Activated T-helper 17 cell treated with anti-CD3 and anti-CD28 coated beads, Interleukin-2, amount 50 U/mL, for 72 hours (primary cell): ENCODE data around the gene TREM1. TPM values are rescaled to one million over a fixed set of nuclear protein-coding genes. Genes with fewer than 3 reads are reported as not detected.

Experiments used
- ATAC-seq: fragments of 150-1000 bp; cut with Tn5 transposase; replicated peaks from 2 replicates; pipeline ENCODE4 v1.10.0; 2021; ENCODE audit warnings: mild to moderate bottlenecking, moderate library complexity
- H3K27ac Mint-ChIP-seq: one replicate; pipeline ENCODE4 v1.8.0; 2022; ENCODE audit warnings: mixed read lengths
- H3K27me3 Mint-ChIP-seq: one replicate; pipeline ENCODE4 v1.8.0; 2022; ENCODE audit warnings: mixed read lengths
- H3K36me3 Mint-ChIP-seq: one replicate; pipeline ENCODE4 v1.8.0; 2022; ENCODE audit warnings: low read depth, mild to moderate bottlenecking, mixed read lengths
- H3K4me1 Mint-ChIP-seq: one replicate; pipeline ENCODE4 v1.8.0; 2022; ENCODE audit warnings: mixed read lengths
- H3K4me3 Mint-ChIP-seq: one replicate; pipeline ENCODE4 v1.8.0; 2022; ENCODE audit warnings: mild to moderate bottlenecking, mixed read lengths
- H3K9me3 Mint-ChIP-seq: one replicate; pipeline ENCODE4 v1.8.0; 2022; ENCODE audit warnings: mixed read lengths
- total RNA-seq, 2 donors: library from RNA; stranded (reverse); gene quantifications; one replicate each; pipeline ENCODE4 v1.2.3, GENCODE V29; 2022

The TREM1 gene
- total RNA-seq: 1 to 10 TPM in 1 of 2 donors, not detected in 1; 5.1 TPM

- Mint-ChIP-seq H3K27ac (peak within 1 kb of the TSS; percentile 86), H3K4me3 (peak within 1 kb of the TSS; percentile 33), H3K27me3 (peaks cover 15% of the 10 kb centered on the region), H3K4me1 (peaks cover 5% of the 10 kb centered on the region), H3K36me3 (no peaks in the 10 kb centered on the region), H3K9me3 (no peaks in the 10 kb centered on the region)
- peak; percentile 63 for ATAC-seq
Observed at GRCh38 chr6:41286544-41287346, at the start of gene TREM1. Gene TREM1 (minus strand): TSS chr6:41286682. CDS start chr6:41286655, 27 bp downstream.

GRCh38 chr6:41335943-41336342 is 49.5 kb upstream of the TREM1 start:
- no peak for ATAC-seq
- no peak overlapping the region for H3K4me3 Mint-ChIP-seq
- H3K27ac Mint-ChIP-seq: no peak overlapping the region

DNA sequence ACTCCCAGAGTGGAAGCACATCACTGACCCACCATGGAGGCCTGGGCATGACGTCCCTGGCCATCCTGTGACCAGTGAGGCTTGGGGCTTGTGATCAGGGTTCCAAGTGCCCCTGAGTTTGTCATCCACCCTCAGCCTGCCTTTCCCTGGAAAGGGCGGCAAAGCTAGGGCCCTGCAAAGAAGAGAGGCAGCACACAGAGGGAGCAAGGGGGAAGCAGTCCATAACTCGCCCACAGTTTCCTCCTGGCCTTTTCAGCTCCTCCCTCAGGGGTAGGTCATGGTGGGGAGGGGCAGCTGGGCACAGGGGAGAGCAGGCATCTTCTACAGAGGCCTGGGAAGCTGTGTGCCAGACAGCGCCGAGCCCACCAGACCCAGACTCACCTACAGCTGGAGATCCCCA is 48.8 kb upstream of the TREM1 start, which contains the start of gene NCR2:
NCR2 (plus strand) TSS at position 313 of the 400 bp plus-strand sequence. CDS start 269 bp downstream, outside the sequence.
- H3K4me3 Mint-ChIP-seq: no peak within 1 kb of the TSS

More at GRCh38 chr6:41335943-41336342, 49.5 kb upstream of the TREM1 start:
- Mint-ChIP-seq H3K27me3 (peaks cover 1% of the 10 kb centered on the region), H3K4me1 (no peaks in the 10 kb centered on the region), H3K36me3 (no peaks in the 10 kb centered on the region), H3K9me3 (no peaks in the 10 kb centered on the region)

GRCh38 chr6:41334482-41335040 is 48.1 kb upstream of the TREM1 start:
- Mint-ChIP-seq H3K4me1 (no peaks in the 10 kb centered on the region), H3K36me3 (no peaks in the 10 kb centered on the region), H3K27ac (no peak overlapping the region), H3K27me3 (peaks cover 4% of the 10 kb centered on the region), H3K9me3 (no peaks in the 10 kb centered on the region), H3K4me3 (no peak overlapping the region)
- no peak for ATAC-seq

More for the DNA sequence above, 48.8 kb upstream of the TREM1 start, which contains the start of gene NCR2:
- Mint-ChIP-seq H3K27ac (no peak within 1 kb of the TSS), H3K9me3 (no peaks in the 10 kb centered on the region), H3K27me3 (peaks cover 2% of the 10 kb centered on the region), H3K36me3 (no peaks in the 10 kb centered on the region), H3K4me1 (no peaks in the 10 kb centered on the region)
- no peak for ATAC-seq

DNA sequence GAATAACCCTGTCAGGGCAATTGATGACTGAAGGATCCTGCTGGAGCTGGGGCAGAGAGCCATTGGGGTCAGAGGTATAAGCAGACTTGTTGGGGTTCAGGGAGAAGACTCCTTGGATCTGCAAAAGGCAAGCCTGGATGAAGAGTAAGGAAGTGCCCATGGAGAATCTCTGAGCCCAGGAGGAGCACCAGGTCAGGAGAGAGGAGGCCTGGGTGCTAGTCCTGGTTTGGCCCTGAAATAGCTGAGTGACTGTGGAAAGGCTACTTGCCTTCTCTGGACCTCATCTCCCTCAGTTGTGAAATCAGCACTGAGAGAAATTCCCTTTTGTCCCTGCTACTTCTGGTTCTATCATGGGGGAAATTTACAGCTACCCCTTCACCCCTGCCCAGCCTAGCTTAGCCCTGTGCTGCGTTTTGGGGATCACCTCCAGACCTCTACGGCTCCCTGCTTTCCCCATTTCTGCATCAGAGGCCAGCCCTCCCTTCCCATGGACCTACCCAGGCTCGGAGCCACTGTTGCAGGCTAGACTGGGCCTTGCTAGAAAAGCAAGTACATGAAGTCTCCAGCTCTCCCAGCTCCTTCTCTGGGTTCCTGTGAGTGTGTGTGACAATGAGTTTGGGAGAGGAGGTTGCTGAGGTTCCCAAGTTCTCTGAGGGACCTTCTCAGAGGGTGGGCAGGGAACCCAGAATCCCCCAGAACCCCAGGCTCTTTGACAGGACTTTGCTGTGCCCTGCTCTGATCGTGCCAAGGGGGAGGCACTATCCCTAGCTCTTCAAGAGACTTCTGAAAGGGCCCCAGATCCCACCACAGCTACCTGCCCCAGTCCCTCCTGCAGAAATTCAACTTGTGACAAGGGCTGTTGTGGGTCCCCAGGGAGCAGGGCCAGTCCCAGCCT is 46.6 kb upstream of the TREM1 start:
- peak overlapping the region; percentile 30 for H3K27ac Mint-ChIP-seq
- no peaks in the 10 kb centered on the region for H3K36me3 Mint-ChIP-seq
- no peaks in the 10 kb centered on the region for H3K4me1 Mint-ChIP-seq
- no peak overlapping the region for H3K4me3 Mint-ChIP-seq
- peaks cover 8% of the 10 kb centered on the region for H3K27me3 Mint-ChIP-seq
- ATAC-seq: no peak
- H3K9me3 Mint-ChIP-seq: no peaks in the 10 kb centered on the region

DNA sequence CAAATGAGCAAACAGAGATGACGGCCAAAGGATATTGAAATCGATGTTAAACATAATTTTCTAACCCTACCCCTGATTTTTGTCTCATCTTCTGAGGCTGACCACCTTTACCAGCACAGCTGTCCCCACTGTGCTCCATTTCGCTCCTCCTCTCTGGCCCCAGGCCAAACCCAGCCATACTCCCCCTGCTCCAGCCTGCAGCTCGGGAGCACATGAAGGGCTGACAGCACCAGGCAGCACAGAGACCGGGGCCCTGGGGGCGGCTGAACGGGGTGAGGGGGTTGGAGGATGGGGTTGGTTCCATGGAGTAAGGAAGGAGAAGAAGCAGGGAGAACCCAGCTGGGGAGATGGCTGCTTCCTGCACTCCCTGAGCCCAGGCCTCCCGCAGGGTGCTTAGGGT is 45.8 kb upstream of the TREM1 start:
- ATAC-seq: no peak
- H3K27me3 Mint-ChIP-seq: peaks cover 12% of the 10 kb centered on the region
- no peaks in the 10 kb centered on the region for H3K4me1 Mint-ChIP-seq

DNA sequence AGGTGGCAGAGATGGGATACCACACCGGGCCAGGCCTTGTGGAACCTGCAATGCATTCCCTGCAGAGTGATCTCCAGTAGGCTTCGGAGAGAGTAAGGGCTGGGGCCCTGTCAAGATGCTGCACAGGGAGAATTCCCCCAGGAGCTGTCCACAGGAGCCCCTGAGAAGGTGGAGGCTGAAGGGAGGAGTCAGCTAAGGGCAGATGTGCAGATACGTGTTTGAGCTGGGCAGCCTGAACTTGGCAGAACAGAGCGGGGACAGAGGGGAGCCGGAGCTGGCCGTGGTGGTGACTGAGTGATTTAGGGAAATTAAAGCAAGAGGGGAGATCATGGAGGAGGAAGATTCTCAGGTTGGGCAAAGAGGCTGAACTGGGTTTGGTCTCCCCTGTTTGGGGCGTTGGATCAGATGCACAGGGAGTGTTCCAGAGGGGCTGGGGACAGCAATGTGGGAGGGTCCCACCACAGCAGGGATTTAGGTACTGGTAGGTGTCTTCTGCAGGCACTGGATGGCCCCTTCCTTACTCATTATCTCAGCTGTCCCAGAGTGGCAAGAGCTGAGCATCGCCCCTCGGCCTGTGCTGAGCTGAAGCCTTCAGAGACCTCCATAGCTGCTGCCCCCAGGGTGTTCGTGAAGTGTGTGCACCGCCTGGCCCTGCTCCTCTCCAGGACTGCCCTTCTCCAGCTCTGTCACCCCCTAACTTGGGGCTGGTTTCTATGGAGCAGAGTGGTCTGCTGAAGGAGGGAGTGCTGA is 45.1 kb upstream of the TREM1 start:
- H3K4me3 Mint-ChIP-seq: no peak overlapping the region
- H3K9me3 Mint-ChIP-seq: no peaks in the 10 kb centered on the region
- H3K4me1 Mint-ChIP-seq: no peaks in the 10 kb centered on the region
- H3K36me3 Mint-ChIP-seq: no peaks in the 10 kb centered on the region
- no peak for ATAC-seq
- H3K27me3 Mint-ChIP-seq: peaks cover 15% of the 10 kb centered on the region
- H3K27ac Mint-ChIP-seq: no peak overlapping the region

More for the DNA sequence above, 45.8 kb upstream of the TREM1 start:
- Mint-ChIP-seq H3K4me3 (no peak overlapping the region), H3K27ac (no peak overlapping the region), H3K36me3 (no peaks in the 10 kb centered on the region), H3K9me3 (no peaks in the 10 kb centered on the region)

- Mint-ChIP-seq H3K27me3 (peaks cover 29% of the 10 kb centered on the region), H3K4me3 (no peak overlapping the region), H3K36me3 (no peaks in the 10 kb centered on the region), H3K4me1 (no peaks in the 10 kb centered on the region), H3K9me3 (no peaks in the 10 kb centered on the region), H3K27ac (no peak overlapping the region)
- ATAC-seq: no peak
Observed at GRCh38 chr6:41327177-41327576, 40.7 kb upstream of the TREM1 start.

- no peak for ATAC-seq
- Mint-ChIP-seq H3K9me3 (no peaks in the 10 kb centered on the region), H3K27me3 (peaks cover 29% of the 10 kb centered on the region)
Observed at GRCh38 chr6:41326092-41326491, 39.6 kb upstream of the TREM1 start.

GRCh38 chr6:41325446-41326066 is 39.1 kb upstream of the TREM1 start:
- H3K4me1 Mint-ChIP-seq: no peaks in the 10 kb centered on the region
- no peak overlapping the region for H3K27ac Mint-ChIP-seq
- no peak for ATAC-seq
- H3K9me3 Mint-ChIP-seq: no peaks in the 10 kb centered on the region
- peaks cover 29% of the 10 kb centered on the region for H3K27me3 Mint-ChIP-seq
- H3K36me3 Mint-ChIP-seq: no peaks in the 10 kb centered on the region
- no peak overlapping the region for H3K4me3 Mint-ChIP-seq

More at GRCh38 chr6:41326092-41326491, 39.6 kb upstream of the TREM1 start:
- no peak overlapping the region for H3K27ac Mint-ChIP-seq
- H3K4me1 Mint-ChIP-seq: no peaks in the 10 kb centered on the region
- no peaks in the 10 kb centered on the region for H3K36me3 Mint-ChIP-seq
- no peak overlapping the region for H3K4me3 Mint-ChIP-seq

GRCh38 chr6:41321183-41321582 is 34.7 kb upstream of the TREM1 start:
- Mint-ChIP-seq H3K36me3 (no peaks in the 10 kb centered on the region), H3K9me3 (no peaks in the 10 kb centered on the region), H3K4me3 (no peak overlapping the region), H3K27me3 (peaks cover 18% of the 10 kb centered on the region), H3K27ac (no peak overlapping the region), H3K4me1 (peaks cover 4% of the 10 kb centered on the region)
- no peak for ATAC-seq

DNA sequence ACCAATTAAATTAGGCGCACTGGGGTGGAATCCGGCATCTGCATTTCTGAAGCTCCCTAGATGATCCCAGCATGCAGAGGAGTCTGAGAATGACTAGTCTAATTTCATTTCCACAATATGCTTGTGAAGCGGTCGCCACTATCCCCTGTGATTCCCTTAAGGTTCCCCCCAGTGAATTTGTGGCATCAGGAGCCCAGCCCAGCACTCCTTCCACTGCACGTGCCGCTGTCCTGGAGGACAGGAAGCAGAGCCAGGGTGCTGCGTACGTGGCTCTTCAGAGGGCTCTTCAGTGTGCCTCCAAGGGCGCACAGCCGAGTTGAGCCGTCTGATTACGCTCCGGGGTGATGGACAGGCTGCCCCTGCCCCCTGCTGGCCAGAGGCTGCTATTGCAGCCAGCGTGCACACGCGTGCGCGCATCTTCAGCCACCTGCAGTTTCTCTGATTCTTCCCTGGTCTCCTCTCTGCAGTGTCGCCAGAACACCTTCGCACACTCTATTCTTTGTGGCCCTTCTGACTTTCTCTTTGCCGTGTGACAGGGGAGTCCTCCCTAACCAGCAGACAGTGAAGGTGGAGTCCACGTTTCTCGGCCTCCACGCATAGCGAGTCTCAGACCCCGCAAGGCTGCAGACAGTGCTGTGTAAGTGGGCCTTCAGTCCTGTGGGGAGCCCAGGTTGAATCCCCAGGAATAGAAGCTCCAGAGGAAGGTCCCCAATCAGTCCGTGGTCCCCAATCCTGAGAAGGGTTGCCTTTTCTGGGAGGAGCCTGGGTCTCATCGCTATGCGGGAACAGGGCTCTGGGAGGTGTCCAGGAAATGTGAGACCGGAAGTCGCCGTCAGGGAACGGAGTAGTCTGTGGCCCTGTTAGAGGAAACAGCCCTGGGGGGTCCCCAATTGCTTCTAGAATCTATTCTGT is 32.4 kb upstream of the TREM1 start:
- no peaks in the 10 kb centered on the region for H3K9me3 Mint-ChIP-seq
- ATAC-seq: peak; percentile 95
- H3K27ac Mint-ChIP-seq: peak overlapping the region; percentile 36
- no peaks in the 10 kb centered on the region for H3K36me3 Mint-ChIP-seq
- peaks cover 21% of the 10 kb centered on the region for H3K27me3 Mint-ChIP-seq
- peaks cover 4% of the 10 kb centered on the region for H3K4me1 Mint-ChIP-seq
- H3K4me3 Mint-ChIP-seq: peak overlapping the region; percentile 68

- no peak for ATAC-seq
- Mint-ChIP-seq H3K9me3 (no peaks in the 10 kb centered on the region), H3K27me3 (peaks cover 26% of the 10 kb centered on the region), H3K36me3 (no peaks in the 10 kb centered on the region), H3K27ac (no peak overlapping the region), H3K4me3 (peak overlapping the region; percentile 68), H3K4me1 (peaks cover 4% of the 10 kb centered on the region)
Observed at GRCh38 chr6:41318261-41318653, 31.8 kb upstream of the TREM1 start.
